Measurements from ENCODE around the gene SHOC2. TPM values are rescaled to one million over a fixed set of nuclear protein-coding genes. Genes with fewer than 3 reads are reported as not detected.

SHOC2 gene
- total and polyA plus RNA-seq, 2 of the 13 experiments (the other 11 are each of a cell fraction or from before 2014, with no cell fraction given), result 8.6 to 25.5 TPM

GRCh38 chr10:110872145-110872983, 47.0 kb upstream of the SHOC2 start (continued):
- no peak for TF ChIP-seq ZNF512B (CRISPR knock-in tag; IDR thresholded peaks at IDR 0.05; ENCODE audit: borderline replicate concordance)
- no peak for TF ChIP-seq HHEX (CRISPR knock-in tag; IDR thresholded peaks at IDR 0.05)
- no peak for TF ChIP-seq ZSCAN9 (CRISPR knock-in tag; IDR thresholded peaks at IDR 0.05; ENCODE audit: borderline replicate concordance)
- no peak for TF ChIP-seq CCDC6 (CRISPR knock-in tag; IDR thresholded peaks at IDR 0.05)
- TF ChIP-seq, protein P1, sequence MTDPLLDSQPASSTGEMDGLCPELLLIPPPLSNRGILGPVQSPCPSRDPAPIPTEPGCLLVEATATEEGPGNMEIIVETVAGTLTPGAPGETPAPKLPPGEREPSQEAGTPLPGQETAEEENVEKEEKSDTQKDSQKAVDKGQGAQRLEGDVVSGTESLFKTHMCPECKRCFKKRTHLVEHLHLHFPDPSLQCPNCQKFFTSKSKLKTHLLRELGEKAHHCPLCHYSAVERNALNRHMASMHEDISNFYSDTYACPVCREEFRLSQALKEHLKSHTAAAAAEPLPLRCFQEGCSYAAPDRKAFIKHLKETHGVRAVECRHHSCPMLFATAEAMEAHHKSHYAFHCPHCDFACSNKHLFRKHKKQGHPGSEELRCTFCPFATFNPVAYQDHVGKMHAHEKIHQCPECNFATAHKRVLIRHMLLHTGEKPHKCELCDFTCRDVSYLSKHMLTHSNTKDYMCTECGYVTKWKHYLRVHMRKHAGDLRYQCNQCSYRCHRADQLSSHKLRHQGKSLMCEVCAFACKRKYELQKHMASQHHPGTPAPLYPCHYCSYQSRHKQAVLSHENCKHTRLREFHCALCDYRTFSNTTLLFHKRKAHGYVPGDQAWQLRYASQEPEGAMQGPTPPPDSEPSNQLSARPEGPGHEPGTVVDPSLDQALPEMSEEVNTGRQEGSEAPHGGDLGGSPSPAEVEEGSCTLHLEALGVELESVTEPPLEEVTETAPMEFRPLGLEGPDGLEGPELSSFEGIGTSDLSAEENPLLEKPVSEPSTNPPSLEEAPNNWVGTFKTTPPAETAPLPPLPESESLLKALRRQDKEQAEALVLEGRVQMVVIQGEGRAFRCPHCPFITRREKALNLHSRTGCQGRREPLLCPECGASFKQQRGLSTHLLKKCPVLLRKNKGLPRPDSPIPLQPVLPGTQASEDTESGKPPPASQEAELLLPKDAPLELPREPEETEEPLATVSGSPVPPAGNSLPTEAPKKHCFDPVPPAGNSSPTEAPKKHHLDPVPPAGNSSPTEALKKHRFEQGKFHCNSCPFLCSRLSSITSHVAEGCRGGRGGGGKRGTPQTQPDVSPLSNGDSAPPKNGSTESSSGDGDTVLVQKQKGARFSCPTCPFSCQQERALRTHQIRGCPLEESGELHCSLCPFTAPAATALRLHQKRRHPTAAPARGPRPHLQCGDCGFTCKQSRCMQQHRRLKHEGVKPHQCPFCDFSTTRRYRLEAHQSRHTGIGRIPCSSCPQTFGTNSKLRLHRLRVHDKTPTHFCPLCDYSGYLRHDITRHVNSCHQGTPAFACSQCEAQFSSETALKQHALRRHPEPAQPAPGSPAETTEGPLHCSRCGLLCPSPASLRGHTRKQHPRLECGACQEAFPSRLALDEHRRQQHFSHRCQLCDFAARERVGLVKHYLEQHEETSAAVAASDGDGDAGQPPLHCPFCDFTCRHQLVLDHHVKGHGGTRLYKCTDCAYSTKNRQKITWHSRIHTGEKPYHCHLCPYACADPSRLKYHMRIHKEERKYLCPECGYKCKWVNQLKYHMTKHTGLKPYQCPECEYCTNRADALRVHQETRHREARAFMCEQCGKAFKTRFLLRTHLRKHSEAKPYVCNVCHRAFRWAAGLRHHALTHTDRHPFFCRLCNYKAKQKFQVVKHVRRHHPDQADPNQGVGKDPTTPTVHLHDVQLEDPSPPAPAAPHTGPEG (CRISPR knock-in tag; IDR thresholded peaks at IDR 0.05), result no peak
- TF ChIP-seq PITX1 (CRISPR knock-in tag; IDR thresholded peaks at IDR 0.05), result no peak
- TF ChIP-seq, protein P2, sequence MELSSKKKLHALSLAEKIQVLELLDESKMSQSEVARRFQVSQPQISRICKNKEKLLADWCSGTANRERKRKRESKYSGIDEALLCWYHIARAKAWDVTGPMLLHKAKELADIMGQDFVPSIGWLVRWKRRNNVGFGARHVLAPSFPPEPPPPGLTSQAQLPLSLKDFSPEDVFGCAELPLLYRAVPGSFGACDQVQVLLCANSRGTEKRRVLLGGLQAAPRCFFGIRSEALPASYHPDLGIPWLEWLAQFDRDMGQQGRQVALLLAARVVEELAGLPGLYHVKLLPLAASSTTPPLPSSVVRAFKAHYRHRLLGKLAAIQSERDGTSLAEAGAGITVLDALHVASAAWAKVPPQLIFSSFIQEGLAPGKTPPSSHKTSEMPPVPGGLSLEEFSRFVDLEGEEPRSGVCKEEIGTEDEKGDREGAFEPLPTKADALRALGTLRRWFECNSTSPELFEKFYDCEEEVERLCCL (CRISPR knock-in tag; IDR thresholded peaks at IDR 0.05; ENCODE audit: borderline replicate concordance), result no peak
- TF ChIP-seq NR1H2 (CRISPR knock-in tag; IDR thresholded peaks at IDR 0.05; ENCODE audit: borderline replicate concordance, low read depth), result no peak
- TF ChIP-seq MZF1 (CRISPR knock-in tag; IDR thresholded peaks at IDR 0.05; ENCODE audit: borderline replicate concordance), result no peak
- TF ChIP-seq TP53 (CRISPR knock-in tag; conservative IDR thresholded peaks at IDR 0.05), result no peak
- TF ChIP-seq, protein P3, sequence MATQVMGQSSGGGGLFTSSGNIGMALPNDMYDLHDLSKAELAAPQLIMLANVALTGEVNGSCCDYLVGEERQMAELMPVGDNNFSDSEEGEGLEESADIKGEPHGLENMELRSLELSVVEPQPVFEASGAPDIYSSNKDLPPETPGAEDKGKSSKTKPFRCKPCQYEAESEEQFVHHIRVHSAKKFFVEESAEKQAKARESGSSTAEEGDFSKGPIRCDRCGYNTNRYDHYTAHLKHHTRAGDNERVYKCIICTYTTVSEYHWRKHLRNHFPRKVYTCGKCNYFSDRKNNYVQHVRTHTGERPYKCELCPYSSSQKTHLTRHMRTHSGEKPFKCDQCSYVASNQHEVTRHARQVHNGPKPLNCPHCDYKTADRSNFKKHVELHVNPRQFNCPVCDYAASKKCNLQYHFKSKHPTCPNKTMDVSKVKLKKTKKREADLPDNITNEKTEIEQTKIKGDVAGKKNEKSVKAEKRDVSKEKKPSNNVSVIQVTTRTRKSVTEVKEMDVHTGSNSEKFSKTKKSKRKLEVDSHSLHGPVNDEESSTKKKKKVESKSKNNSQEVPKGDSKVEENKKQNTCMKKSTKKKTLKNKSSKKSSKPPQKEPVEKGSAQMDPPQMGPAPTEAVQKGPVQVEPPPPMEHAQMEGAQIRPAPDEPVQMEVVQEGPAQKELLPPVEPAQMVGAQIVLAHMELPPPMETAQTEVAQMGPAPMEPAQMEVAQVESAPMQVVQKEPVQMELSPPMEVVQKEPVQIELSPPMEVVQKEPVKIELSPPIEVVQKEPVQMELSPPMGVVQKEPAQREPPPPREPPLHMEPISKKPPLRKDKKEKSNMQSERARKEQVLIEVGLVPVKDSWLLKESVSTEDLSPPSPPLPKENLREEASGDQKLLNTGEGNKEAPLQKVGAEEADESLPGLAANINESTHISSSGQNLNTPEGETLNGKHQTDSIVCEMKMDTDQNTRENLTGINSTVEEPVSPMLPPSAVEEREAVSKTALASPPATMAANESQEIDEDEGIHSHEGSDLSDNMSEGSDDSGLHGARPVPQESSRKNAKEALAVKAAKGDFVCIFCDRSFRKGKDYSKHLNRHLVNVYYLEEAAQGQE (IDR thresholded peaks at IDR 0.05; ENCODE audit: borderline replicate concordance in 1 of 2, low read depth in 1 of 2, low read length in 2 of 2), result no peak
- no peak for TF ChIP-seq RARG (CRISPR knock-in tag; IDR thresholded peaks at IDR 0.05; ENCODE audit: low read depth)
